ENCODE results near the gene KDM6A.

DNA sequence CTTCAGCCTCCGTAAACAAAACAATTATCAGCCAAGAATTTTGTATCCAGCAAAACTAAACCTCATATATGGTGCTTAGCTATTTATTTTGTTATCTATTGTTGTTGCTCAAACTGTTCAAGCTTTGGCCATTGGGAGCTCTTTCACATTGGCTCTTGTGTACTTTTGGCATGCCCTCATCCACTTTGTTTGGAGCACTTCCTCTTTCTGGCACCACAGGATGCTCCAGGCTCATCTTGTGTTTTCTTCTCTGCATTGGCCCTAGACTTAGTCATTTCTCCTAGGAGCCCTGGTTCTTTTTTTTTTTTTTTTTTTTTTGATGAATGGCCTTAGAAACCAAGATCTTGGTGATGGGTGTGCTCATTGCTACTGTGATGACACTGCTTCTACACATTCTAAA lies 253.2 kb downstream of the KDM6A start:
- TF ChIP-seq, protein P1, sequence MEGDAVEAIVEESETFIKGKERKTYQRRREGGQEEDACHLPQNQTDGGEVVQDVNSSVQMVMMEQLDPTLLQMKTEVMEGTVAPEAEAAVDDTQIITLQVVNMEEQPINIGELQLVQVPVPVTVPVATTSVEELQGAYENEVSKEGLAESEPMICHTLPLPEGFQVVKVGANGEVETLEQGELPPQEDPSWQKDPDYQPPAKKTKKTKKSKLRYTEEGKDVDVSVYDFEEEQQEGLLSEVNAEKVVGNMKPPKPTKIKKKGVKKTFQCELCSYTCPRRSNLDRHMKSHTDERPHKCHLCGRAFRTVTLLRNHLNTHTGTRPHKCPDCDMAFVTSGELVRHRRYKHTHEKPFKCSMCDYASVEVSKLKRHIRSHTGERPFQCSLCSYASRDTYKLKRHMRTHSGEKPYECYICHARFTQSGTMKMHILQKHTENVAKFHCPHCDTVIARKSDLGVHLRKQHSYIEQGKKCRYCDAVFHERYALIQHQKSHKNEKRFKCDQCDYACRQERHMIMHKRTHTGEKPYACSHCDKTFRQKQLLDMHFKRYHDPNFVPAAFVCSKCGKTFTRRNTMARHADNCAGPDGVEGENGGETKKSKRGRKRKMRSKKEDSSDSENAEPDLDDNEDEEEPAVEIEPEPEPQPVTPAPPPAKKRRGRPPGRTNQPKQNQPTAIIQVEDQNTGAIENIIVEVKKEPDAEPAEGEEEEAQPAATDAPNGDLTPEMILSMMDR (IDR thresholded peaks at IDR 0.05; ENCODE audit: low read length), result no peak
- no peak for TF ChIP-seq EZH2 (IDR thresholded peaks at IDR 0.05; ENCODE audit: borderline replicate concordance, low read length)
